ENCODE measurements around the gene IL1F10.

DNA sequence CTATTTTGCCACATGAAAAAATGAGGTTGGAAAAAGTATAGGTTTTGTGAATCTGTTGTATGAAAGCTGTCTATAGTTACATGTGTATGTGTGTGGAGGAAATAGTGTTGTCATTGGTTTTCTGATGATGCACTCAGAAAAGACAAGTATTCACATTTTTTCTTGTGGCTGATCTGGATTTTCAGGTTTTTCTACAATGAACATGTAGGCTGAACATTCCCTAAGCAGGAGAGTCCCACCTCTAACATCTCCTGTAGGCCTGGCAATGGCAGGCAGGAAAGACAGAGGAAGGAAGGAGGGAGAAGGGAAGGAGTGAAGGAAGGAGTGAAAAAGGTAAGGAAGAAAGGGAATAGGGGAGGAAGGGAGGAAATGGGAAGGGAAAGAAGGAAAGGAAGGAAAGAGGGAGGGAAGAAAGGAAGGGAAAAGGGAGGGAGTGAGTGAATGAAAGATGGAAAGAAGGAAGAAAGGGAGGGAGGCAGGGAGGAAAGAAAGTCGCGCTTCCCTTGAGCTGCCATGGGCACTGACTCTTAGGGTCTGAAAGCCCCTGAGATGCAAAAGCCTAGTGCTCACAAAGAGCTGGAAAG is 9.3 kb upstream of the IL1F10 start:
- TF ChIP-seq, protein P1, sequence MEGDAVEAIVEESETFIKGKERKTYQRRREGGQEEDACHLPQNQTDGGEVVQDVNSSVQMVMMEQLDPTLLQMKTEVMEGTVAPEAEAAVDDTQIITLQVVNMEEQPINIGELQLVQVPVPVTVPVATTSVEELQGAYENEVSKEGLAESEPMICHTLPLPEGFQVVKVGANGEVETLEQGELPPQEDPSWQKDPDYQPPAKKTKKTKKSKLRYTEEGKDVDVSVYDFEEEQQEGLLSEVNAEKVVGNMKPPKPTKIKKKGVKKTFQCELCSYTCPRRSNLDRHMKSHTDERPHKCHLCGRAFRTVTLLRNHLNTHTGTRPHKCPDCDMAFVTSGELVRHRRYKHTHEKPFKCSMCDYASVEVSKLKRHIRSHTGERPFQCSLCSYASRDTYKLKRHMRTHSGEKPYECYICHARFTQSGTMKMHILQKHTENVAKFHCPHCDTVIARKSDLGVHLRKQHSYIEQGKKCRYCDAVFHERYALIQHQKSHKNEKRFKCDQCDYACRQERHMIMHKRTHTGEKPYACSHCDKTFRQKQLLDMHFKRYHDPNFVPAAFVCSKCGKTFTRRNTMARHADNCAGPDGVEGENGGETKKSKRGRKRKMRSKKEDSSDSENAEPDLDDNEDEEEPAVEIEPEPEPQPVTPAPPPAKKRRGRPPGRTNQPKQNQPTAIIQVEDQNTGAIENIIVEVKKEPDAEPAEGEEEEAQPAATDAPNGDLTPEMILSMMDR (conservative IDR thresholded peaks at IDR 0.05; ENCODE audit: low read depth, low read length): no peak
- no peak for TF ChIP-seq EZH2 (IDR thresholded peaks at IDR 0.05; ENCODE audit: borderline replicate concordance, low read depth, low read length, poor library complexity, severe bottlenecking)

All from A673 (cell line).